Activated T-cell treated with anti-CD3 and anti-CD28 coated beads for 1 hour (primary cell): Measurements from ENCODE around the gene SPARC.

Source experiments
- DNase-seq: peaks from one replicate; pipeline ENCODE4 v3.0.0-alpha.2; 2020; ENCODE audit warnings: low read depth

SPARC gene

GRCh38 chr5:151660616-151661495 is 25.9 kb downstream of the SPARC start:
- no peak for DNase-seq

- DNase-seq: peak; percentile 67
These were observed 27.5 kb downstream of the SPARC start for GRCh38 chr5:151659001-151659754.

- DNase-seq: no peak
These were observed 29.6 kb downstream of the SPARC start for GRCh38 chr5:151657114-151657513.

DNA sequence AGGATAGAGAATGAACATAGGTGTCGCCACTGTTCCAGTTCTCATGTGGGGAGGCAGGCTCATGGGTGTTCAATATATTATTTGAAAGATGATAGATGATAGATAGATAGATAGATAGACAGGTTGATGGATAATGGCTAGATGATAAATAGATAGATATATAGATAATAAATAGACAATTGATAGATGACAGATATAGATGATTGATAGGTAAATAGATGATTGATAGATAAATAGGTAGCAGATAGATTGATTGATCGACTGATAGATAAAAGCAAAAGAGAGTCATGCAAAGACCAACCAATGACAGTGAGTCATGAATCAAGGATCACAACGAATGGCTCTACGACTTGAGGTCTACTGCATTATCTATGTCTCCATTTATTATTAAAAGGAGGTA is 30.4 kb downstream of the SPARC start:
- no peak for DNase-seq

DNA sequence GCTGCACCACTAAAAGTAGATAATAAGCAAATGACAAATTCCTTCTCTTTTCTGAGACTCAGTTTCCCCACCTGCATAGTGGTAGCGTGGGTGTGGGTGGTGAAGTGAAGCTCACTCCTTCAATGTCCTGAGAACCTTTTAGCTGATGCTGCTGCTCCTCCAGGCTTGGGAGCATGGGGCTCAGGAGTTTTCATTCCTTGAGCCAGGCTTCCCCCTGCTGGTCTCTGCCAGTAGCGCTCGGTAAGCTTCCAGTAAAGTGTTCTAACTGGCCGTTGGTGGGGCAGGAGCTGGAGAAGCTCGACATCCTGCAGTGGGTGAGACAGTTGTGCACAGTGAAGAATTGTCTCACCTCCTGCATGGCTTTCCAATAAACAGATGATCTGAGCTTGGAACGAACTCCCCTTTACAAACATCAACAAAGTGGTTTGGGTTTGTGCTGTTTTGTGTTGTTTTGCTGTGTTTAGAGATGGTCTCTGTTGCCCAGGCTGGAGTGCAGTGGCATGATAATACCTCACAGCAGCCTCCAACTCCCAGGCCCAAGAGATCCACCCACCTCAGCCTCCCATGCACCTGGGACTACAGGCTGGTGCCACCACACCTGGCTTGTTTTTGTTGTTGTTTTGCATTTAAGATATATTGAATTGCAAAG is 34.6 kb downstream of the SPARC start:
- DNase-seq: peak; percentile 56

DNA sequence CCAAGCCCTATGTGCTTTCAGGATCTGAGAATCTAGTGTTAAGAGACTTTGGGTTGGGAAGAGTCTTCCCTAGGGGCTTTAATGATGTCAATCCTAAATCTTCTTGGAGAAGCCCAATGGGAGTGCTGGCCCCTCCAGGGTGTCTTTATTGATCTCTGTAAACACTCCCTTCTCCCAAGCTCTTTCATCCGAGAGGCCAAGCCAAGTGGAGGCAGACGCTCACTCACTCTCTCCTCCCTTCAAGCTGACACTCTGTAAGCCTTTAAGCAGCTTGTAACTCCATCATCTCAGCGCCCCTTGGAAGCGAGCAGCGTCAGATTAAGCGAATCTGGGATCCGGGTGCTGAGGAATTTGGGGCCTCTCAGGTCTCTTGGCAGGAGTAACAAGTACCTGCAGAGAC is 37.7 kb downstream of the SPARC start:
- no peak for DNase-seq

- no peak for DNase-seq
These were observed 38.6 kb downstream of the SPARC start for GRCh38 chr5:151648089-151648488.

DNA sequence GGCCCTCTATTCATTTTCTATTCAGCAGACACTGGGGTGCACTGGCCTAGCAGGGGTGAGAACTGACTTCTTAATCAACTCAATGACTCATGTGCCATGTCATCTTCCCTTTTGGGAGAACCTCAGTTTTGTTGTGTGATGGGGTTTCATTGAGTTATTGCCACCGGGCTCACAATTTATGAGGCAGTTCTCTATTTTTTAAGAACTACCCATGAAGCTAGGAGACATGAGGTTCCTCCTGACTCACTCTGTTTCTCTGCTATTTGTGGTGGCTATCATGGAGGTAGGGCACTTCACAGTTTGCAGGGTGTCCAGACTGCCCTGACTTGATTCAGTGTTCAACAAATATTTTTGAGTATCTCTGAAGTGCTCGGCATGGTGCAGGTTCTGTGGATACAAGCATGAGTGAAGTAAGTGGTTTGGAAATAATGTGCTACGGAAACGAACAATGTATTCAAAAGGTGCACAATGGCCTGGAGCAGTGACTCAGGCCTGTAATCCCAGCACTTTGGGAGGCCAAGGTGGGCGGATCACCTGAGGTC is 39.3 kb downstream of the SPARC start:
- no peak for DNase-seq

DNA sequence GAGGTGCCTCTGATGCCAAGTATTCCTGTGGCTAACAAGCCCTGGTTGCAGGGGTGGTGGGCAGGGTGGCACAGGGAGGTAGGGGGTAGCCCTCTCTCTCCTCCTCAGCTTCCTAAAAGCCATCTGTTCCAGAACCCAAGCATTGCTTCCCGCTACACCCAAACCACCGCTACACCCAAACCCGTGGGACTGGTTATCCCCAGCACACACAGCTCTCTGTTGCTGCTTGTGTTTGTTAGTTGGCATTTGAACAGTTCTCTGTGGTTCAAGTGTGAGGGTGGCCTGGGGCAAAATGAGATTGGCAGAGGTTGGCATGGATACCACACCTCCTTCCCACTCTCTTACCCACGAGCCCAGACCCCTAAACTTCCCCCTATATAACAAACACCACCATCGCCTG is 40.4 kb downstream of the SPARC start:
- DNase-seq: no peak

GRCh38 chr5:151643388-151643787 is 43.3 kb downstream of the SPARC start:
- no peak for DNase-seq

- no peak for DNase-seq
These were observed 44.1 kb downstream of the SPARC start for GRCh38 chr5:151642472-151643140.

DNA sequence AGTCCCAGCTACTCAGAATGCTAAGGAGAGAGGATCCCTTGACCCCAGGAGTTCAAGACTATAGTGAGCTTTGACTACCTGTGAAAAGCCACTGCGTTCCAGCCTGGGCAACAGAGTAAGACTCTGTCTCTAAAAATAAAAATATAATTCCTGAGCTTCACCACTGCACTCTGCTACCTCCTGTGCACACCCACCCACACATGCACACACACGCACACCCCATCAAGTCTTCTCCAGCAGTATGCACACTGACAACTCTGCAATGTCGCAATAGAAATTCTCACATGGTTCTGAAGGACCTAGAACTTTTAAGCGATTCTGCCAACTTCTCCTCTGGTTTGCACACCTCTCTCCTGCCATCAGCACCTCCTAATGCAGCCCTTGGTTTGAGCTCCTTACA is 48.1 kb downstream of the SPARC start:
- no peak for DNase-seq

DNA sequence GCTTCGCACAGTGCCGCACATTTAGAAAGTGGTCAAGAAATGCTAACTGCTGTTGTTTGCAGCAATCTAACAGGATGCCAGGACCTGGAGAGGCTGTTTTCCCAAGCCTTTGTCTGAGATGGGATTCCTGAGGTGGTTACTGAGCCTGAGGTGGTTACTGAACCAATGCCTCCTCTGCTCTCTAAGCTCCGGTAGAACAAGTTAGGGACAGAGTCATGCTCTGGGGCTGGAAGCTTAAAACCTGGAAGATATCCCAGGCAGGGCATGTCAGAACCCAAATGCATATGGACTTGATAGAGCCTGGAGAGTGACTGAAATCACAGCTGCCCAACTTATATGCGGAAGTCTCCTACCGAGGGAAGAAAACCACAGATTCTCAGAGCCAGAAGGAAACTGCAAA is 49.0 kb downstream of the SPARC start:
- no peak for DNase-seq

DNA sequence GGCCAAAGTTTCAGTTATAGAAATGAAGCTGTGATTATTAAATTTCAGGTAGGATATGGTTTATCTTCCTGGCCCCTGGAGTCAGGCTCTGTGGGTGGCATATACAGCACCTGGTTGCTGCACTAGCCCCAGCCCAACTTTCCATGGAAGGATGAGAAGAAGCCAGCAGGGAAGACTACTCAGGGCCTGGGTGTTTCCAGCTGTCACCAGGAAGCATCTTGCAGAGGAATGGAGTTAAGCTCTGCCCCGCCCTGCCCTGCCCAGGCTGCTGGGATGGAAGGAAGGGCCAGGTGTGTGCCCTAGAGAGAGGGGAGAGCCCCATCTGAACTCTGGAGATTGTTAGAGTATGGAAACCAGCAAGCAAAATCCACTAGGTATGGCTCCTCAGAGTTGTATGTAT is 52.8 kb downstream of the SPARC start:
- DNase-seq: no peak

DNA sequence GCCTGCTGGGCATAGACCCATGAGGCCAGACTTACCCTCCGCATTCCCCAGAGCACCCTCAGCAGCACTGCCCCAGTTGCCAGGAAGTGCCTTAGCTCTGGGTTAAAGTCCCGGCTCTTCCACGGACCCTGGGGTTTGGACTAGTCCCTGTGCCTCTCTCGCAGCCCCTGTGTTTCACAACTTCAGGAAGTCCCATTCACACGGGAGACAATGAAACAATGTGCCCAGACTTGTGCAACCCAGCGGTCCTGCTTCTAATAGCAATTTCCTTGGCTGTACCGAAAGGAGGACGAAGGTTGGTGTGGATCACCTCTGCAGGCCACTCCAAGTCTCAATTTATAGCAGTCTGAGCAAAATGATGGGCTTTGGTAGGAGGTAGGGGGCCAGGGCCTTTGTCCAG is 53.8 kb downstream of the SPARC start:
- no peak for DNase-seq

DNA sequence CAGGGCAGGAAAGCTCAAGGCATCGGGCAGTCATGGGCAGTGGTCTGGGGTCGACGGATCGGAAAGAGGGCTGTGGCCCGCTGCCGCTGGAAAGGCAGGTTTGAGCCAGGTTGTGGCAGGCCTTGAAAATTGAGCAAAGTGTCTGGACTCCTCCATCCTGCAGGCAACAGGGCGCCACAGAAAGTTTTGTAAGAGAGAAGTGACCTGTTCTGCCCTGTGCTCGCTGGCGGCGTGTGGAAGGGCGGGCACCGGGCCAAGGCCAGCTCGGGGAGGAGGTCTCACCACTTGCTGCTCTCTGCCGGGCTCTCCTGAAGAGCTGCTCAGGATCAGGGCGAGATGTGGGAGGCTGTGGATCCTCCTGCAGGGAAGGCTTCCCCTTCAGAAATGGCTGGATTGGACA is 54.2 kb downstream of the SPARC start:
- no peak for DNase-seq

- DNase-seq: no peak
These were observed 54.8 kb downstream of the SPARC start for GRCh38 chr5:151631941-151632340.

GRCh38 chr5:151630088-151630487 is 56.6 kb downstream of the SPARC start:
- DNase-seq: no peak

- no peak for DNase-seq
These were observed 58.4 kb downstream of the SPARC start for GRCh38 chr5:151628112-151628823.

DNA sequence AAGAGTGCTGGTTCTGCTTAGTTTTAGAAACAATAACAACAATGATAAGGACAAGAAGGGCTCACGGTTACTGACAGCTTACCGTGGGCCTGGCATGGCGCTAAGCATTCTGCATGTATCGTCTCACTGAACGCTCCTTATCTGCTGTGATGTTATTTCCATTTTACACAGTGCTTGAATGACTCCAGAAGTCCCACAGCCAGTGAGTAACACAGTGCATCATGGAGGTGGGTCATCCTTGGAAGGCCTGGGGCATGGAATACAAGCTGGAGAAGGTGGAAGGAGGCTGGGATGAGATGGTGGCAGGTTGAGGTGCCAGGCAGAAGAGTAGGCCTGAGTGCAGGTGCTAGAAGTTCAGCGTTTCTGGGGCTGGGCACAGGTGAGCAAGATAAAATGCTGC is 59.1 kb downstream of the SPARC start:
- no peak for DNase-seq

GRCh38 chr5:151625285-151625684 is 61.4 kb downstream of the SPARC start:
- DNase-seq: no peak
